Tibial nerve (tissue), 4 donors: ENCODE measurements around the gene NT5C2.

ENCODE experiments used
- CTCF ChIP-seq, 5 experiments: fragments of 200-600 bp in 3 of 5; fragments of 450-650 bp in 2 of 5; sonication (generic) in 3 of 5; IDR thresholded peaks; one replicate each; pipeline ENCODE4 v1.5.1; 2016 to 2019; ENCODE audit warnings: antibody characterized with exemption in 5 of 5, mild to moderate bottlenecking in 3 of 5, moderate library complexity in 2 of 5
- EP300 ChIP-seq, 2 donors: sonication (generic); formaldehyde crosslinking; IDR thresholded peaks; one replicate each; pipeline ENCODE4 v1.6.1; 2017; ENCODE audit warnings: antibody characterized with exemption in 2 of 2, mild to moderate bottlenecking in 1 of 2
- POLR2A ChIP-seq, 2 donors: fragments of 450-650 bp; IDR thresholded peaks; one replicate each; pipeline ENCODE4 v1.6.1; 2017; ENCODE audit warnings: antibody characterized with exemption in 2 of 2, mild to moderate bottlenecking in 2 of 2, moderate library complexity in 2 of 2

DNA sequence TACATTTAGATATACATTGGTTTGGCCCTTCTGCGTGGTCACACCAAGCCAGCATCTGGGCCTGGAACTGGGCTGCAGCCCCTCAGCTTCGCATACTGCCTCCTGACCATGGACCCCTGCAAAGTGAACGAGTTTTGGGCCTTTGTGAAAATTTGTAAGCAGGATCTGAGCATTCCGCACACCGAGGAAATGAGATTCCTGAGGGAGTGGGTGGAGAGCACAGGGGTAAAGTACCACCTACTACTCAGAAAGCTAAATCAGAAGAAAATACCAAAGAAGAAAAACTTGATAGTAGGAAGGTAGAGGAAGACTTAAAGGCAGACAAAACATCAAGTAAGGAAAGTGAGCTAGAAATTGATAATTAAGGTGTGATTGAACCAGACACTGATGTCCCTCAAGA, 22.5 kb upstream of the NT5C2 start:
- no peak for TF ChIP-seq CTCF (IDR thresholded peaks at IDR 0.05)
- no peak for TF ChIP-seq EP300 (IDR thresholded peaks at IDR 0.05)
- TF ChIP-seq POLR2A (IDR thresholded peaks at IDR 0.05) = no peak
